ENCODE results near the gene MRPL27. TPM values are rescaled to one million over a fixed set of nuclear protein-coding genes. Genes with fewer than 3 reads are reported as not detected.
"Not testable (repeated sequence)": the region's sequence is repeated elsewhere in the genome, so short reads cannot be mapped to it uniquely, and the experiment has no call there.

MRPL27 gene
- 55.5 TPM for total RNA-seq

DNA sequence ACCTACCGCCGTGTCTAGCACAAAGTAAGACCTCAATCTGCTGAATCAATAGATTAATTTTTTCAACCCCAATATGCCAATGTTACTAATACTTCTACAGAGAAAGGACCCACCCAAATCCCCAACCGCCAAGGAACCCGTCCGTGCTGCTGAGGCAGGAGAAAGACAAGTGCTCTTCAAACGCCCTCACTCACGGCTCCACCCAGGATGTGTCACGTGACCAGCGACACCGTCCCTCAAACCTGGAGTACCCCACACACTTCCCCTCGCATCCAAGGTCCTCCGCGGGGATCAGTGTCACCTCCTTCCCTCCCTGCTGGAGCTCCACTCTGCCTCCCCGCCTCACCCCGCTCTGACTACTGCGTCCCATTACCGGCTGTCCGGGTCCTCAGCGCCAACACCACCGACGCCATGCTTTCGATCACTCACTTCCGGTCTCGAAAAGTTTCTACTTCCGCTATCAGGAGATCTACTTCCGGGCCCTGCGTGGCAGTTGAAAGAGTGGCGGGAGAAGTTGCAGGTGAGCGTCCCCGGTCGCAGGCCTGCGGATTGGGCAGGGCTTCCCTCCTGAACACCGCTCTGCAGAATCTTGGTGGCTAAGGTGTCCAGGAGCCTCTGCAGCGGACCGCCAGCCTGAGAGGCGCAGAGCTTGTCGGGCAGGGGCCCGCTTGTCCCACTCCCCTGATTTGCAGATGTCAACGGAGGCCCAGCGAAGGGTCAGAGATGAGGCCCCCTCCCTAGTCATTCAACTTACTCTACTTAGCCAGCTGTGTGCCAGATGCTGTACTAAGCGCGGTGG, at the start of gene MRPL27, which contains the start of gene EME1:
Gene MRPL27 (minus strand): TSS at position 427 of the 799 bp plus-strand sequence. CDS start 14 bp downstream, at position 413.
Gene EME1 (plus strand): TSS at position 472 of the 799 bp plus-strand sequence. CDS start 1,980 bp downstream, outside the sequence.
- DNase-seq (ENCODE audit: low spot score), result peak; percentile 89

DNA sequence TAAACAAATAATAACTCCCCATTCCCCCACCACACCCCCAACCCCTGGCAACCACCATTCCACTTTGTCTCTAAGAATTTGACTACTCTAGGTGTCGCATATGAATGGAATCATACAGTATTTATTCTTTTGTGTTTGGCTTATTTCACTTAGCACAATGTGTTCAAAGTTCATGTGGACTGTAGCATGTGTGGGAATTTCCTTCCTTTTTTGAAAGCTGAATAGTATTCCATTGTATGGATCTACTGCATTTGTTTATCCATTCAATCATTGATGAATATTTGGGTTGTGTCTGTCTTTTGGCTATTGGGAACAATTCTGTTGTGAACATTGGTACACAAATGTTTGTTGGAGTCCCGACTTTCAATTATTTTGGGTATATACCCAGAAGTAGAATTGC, 49.8 kb upstream of the MRPL27 start:
- DNase-seq (ENCODE audit: low spot score), result no peak

DNA sequence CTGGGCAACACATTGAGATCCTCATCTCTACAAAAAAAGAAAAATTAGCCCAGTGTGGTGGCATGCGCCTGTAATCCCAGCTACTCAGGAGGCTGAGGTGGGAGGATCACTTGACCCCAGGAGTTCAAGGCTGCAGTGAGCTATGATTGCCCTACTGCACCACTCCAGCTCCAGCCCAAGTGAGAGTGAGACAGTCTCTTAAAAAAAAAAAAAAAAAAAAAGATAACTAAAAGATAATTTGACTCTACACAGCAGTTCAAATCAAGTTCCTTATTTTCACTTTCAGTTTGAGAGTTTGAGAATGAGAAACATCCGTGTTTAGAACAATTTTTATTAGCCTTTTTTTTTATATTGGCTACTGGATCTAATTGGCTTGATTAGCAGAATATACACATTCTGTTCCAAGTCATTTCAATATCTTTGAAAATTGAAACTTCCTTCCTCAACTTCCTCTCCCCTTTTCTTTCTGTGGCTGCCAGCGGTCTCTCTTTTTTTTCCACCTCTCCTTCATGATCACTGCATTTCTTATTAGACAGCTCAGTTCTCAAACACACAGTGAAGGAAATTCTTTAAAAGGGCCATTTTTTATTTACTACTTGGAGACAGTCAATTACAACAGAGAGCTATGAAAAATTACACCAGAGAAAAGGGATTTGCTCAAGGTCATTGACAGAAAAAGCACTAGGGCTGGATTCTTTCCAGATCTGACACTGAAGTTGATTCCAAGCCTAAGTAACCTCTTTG, 48.5 kb upstream of the MRPL27 start:
- no peak for DNase-seq (ENCODE audit: low spot score)

DNA sequence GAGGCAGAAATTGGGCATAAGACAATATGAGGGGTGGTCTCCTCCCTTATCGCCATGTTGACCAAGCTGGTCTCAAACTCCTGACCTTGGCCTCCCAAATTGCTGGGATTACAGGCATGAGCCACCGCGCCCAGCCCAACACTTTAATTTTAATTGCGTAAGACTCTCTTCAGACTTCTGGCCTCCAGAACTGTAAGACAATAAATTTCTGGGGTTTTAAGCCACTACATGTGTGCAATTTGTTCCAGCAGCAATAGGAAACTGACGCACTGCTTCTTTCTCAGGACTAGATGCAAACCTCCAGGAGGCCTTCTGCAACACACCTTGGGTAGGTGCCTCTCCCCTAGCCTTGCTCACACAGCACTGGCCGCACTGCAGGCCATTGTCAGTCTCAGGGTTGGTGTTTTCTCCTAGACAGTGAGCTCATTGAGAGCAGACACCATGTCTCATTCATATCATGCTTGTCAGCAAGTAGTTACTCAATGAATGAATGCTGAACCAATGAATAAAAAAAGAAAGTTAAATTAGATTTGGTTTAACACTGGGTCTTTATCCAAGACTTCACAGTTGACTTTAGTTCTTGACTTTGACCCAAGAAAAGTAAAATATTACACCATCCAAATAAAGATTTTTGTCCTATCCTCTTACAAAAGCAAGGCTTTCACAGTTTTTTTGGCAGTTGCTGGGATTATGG, 47.6 kb upstream of the MRPL27 start:
- no peak for DNase-seq (ENCODE audit: low spot score)

DNA sequence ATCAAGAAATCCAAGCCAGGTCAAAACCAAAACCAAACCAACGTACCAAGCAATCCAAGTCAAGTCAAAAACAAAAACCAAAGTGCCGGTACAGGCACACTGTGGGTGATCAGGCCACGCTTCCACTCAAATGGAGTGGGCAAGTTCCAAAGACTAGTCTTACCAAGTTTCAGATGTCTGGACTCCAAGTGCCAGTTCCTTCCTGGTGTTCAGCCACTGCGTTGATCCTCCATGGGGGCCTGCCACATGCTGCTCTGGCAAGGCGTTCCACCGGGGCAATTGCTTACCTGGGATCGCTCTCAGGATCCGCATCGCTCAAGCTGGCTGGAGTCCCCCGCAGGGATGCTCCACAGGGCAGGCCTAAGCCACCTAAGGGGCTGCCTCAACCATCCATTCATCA, 46.6 kb upstream of the MRPL27 start:
- DNase-seq (ENCODE audit: low spot score), result not testable (repeated sequence)

DNA sequence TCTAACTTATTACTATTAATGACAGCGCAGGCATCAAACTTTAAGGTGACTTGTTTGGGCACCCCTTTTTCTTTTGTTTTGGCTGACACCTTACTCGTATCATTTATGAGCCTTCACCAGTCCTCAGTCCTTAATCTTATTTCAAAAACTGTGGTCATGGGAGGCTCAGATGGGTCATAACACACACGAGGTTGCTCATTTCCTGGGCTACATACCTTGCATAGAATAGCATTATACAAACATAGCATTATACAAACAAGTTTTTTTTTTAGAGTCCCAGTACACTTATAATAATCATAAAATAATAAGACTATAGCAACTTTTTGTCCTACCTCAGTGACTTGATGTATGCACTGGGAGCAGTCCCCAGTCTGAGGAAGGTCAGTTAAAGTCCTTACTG, 41.8 kb upstream of the MRPL27 start:
- DNase-seq (ENCODE audit: low spot score), result no peak

DNA sequence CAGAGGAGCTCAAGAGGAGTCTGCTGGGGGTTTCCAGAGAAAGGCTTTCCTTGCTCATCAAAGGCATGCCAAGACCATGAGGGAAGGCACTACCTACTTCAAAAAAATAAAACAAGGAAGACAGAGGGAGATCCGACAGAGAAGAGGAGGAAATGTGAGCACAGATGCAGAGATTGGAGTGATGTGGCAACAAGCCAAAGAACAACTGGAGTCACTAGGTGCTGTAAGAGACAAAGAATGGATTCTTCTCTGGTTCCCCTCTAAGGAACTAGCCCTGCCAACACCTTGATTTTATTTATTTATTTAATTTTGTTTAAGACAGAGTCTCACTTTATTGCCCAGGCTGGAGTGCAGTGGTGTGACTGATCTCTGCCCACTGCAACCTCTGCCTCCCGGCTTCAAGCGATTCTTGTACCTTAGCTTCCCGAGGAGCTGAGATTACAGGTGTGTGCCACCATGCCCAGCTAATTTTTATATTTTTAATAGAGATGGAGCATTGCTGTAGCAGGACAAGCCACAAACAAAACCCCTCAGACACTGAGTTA, 39.3 kb upstream of the MRPL27 start:
- DNase-seq (ENCODE audit: low spot score), result no peak

DNA sequence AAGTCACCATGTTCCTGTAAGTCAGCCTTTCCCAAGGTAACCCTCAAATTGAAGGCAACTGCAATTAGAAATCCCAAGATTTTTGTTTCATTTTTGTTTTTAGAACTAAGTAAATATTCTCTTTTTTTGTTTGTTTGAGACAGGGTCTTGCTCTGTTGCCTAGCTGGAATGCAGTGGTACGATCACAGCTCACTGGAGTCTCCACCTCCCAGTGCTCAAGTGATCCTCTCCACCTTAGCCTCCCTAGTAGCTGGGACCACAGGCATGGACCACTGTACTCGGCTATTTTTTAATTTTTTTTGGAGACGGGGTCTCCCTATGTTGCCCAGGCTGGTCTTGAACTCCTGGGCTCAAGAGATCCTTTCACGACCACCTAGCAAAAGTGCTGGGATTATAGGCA, 34.9 kb upstream of the MRPL27 start:
- DNase-seq (ENCODE audit: low spot score), result no peak

DNA sequence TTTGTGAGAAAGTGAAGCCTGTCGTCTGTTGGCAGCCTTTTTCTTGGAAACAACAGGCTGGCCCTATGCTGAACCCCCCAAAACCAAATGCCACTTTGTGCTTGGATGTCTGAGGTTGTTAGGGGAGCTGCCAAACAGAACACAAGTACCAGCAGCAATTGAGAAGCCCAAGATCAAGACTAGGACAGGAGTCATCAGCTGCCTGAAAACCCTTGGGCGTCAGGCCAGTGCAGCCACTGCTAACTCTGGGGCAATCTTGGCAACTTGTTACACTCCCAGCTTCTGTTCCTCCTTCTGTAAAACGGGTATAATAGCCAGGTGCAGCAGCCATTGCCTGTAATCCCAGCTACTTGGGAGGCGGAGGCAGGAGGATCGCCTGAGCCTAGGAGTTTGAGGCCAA, 33.6 kb upstream of the MRPL27 start:
- DNase-seq (ENCODE audit: low spot score), result no peak

DNA sequence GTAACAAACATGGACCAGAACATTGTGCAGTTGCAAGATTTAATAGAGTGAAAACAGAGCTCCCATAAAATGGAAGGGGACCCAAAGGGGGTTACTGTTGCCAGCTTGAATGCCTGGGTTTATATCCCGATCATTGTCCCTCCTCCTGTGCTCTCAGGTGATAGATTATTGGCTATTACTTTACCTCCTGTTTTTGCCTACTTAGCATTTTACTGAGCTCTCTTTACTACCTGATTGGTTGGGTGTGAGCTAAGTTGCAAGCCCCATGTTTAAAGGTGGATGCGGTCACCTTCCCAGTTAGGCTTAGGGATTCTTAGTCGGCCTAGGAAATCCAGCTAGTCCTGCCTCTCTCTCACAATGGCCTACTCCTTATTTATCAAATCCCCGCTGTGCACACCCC, 32.4 kb upstream of the MRPL27 start:
- DNase-seq (ENCODE audit: low spot score), result not testable (repeated sequence)

DNA sequence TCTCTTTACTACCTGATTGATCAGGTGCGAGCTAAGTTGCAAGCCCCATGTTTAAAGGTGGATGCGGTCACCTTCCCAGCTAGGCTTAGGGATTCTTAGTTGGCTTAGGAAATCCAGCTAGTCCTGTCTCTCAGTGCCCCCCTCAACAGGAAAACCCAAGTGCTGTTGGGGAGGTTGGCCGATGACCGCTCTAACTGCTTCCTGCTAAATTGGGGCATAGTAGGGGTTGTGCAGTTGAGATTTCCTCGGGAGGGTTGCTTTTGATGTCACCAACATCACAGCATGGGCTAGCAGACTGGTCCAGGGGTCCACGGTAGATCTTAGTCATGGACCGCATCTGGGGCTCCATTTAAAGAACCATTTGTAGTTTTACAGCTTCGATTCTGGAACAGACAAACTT, 26.6 kb upstream of the MRPL27 start:
- not testable (repeated sequence) for DNase-seq (ENCODE audit: low spot score)

DNA sequence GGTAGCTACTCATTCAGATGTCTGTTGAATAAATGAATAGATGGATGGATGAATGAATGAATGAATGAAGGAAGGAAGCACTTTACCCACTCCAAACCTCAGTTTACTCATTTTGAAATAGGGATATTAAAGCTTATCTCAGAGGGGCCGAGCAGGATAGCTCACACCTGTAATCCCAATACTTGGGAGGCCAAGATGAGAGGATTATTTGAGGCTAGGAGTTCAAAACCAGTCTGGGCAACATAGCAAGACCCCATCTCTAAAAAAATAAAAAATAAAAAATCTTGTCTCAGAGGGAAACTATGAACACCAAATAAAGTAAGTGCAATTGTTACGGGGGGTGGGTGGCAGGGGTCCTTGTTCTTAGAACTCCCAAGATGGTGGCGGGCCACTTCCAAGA, 25.7 kb upstream of the MRPL27 start:
- not testable (repeated sequence) for DNase-seq (ENCODE audit: low spot score)

DNA sequence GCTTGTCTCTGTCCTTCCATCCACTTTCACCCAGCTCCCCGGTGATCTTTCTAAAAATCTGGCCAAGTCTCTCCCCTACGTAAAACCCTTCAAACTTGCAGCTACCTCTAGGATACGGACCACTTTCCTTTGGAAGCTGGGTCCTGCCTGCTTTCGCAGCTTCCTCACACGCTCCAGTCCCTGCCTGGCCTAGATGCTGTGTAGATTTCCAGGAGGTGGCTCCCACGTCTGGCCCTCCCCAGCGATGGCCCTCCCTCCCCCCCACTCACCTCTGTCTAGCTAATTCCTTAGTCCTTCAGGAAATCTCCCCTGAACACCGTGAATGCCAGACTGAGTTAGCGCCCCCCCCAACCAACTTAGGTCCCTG, 24.9 kb upstream of the MRPL27 start:
- DNase-seq (ENCODE audit: low spot score), result no peak

DNA sequence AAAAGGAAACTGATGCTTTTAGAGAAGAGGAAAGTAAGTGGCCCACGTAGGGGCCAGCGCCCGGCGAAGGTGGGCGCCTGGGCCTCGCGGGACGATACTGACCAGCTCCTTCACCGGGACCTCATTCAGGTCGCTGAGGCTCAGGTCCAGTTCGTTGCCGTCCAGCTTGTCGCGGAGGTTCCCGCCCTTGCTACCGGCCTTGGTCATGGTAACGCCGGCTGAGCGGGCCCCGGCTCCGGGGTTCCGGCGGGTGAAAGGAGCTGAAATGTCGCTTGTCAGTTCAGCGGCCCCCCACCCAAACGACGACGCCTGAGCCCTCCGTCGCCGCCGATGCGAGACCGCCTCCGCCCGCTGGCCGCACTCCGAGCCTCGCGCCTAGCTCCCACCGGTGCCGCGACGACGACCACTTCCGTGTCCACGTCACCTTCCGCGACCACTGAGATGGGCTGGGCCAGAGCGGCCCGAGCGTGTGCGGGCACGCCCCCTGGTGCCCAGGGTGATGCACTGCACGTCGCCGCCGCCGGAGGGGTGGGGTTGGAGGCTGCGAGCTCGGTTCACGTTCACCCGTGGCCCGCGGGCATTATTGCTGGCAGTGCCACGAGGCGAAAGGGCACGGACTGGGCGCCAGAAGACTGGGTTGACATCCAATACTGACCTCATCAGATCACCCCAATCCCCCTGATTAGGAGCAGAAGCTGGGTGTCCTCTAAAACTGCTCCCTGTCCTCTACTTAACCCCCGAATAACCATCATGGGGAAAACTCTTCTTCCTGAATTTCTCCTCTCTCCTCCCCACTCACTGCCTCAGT, 24.3 kb upstream of the MRPL27 start, which contains the start of gene LRRC59:
Gene LRRC59 (minus strand): TSS at position 413 of the 808 bp plus-strand sequence. CDS start 206 bp downstream, at position 207.
- DNase-seq (ENCODE audit: low spot score), result peak; percentile 91

DNA sequence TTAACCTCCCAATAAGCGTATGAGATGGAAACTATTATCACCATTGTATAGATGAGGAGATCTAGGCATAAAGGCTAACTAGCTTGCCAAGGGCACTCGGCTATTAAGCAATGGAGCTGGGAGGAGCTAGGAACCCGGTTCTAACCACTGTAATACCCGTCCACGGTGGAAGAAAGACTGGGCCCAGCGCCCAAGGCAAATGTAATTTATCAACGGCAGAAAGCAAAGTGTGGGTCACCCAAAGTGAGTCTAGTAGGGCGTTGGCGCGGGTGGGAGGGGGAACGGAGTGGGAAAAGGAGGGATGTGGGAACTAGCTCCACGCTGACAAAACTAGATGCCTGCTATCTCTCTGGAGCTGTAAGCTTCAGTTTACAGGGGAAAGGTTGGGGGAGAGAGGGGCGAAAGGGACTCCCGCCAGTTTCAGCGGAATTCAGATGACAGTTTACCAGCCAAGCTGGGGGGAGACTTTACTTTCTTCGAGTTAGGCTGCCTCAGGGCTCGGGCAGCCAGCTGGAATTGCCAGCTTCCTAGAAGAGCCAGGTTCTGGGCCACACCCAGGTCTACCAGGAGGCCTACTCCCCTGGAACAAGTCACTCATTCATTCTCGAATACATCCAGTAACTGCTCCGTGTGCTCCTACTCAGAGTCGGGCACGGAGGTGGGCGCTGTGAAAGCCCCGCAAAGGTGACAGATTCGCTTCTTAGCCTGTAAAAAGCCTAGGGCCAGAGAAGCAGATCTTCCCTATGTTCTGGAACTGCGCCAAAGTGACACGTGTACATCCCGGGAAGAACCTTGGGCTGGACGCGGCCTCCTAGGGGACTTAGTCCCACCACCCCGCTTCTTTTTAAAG, 23.5 kb upstream of the MRPL27 start:
- peak; percentile 38 for DNase-seq (ENCODE audit: low spot score)

DNA sequence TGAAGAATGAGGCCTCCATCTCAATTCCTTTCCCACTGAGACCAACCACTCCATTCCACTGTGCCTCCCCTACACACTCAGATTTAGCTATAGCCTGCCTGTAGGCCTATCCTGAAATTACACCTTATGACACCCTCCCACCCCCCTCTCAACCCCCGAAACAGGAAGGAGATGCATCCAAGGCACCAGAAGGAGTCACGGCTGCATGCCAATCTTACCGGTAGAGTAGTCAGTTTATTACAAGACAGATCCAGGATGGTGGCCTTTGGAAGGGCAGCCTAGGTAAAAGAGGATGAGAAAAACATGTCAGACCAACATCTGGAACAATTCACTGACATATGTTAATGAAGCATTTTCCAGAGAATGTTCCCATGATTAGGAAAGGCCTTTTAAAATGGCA, 21.7 kb upstream of the MRPL27 start:
- DNase-seq (ENCODE audit: low spot score), result no peak

DNA sequence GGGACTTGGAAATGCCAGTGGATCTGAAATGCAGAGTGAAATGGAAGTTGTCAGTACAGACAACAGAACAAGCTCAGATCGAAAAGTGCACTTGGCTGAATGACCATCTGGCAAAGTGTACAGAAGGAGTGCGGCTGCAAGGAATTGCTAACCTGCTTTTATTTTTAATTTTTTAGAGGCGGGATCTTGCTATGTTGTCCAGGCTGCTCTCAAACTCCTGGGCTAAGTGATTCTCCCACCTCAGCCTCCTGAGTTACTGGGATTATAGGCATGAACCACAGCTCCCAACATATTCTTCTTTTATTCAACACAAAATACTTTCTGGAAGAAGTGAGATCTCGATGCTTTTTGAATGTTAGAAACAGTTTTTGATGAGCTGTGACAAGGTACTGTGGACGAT, 20.7 kb upstream of the MRPL27 start:
- DNase-seq (ENCODE audit: low spot score), result no peak

DNA sequence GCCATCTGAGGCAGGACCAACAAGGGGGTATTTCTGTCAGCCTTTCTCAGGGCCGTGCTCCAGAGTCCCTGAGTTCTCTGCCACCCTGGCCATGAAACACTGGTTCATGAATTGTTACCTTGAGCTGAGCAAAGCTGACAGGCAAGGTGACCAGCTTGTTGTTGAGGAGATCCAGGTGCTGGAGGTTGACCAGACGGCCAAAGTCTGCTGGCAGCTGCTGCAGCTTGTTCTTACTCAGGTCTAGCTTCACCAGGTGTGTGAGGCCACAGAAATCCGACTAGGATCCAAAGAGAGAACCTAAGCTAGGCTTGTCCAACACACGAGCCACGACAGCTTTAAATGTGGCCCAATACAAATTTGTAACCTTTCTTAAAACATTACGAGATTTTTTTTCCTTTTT, 19.6 kb upstream of the MRPL27 start:
- no peak for DNase-seq (ENCODE audit: low spot score)

DNA sequence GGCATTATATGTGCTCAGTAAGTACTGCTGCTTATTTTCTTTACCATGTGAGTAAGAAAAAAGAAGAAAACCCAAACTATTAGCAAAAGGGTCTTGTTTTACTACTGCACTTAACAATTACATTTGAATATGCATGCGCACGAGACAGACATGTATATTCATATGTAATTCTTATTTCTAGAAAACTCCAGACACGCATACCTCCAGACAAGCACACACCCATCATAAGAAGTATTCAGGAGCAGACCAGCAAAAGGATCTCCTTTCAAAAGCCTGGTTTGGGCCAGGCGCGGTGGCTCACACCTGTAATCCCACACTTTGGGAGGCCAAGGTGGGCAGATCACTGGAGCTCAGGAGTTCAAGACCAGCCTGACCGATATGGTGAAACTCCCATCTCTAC, 16.6 kb upstream of the MRPL27 start:
- no peak for DNase-seq (ENCODE audit: low spot score)

DNA sequence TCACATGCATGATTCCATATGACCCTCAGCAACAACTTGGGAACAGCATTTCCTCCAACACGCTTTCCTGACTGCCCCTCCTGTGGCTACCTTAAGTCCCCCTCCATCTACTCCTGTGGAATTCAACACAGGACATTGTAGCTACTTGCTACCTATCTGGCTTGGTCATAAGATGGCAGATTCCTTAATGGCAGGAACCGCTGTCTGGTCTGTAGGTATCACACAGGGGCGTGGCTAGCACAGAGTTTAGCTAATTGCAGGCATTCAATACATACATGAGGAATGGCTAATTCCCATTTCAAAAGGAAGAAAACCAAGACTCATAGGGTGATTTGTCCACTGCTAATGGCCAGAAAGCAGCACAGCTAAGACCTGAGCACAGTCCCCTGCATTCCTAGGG, 15.7 kb upstream of the MRPL27 start:
- no peak for DNase-seq (ENCODE audit: low spot score)
